Rectal smooth muscle tissue (tissue), 1 donor: Measurements from ENCODE around the gene LRRN2.

Experiments
- H3K27ac ChIP-seq: one replicate; pipeline ENCODE4 v1.7.0; 2013; ENCODE audit warnings: low read depth, low read length, inconsistent platforms
- H3K27me3 ChIP-seq: one replicate; pipeline ENCODE4 v1.7.0; 2013; ENCODE audit warnings: low read length; ENCODE audit not compliant: control insufficient read depth, insufficient read depth
- H3K36me3 ChIP-seq: one replicate; pipeline ENCODE4 v1.7.0; 2013; ENCODE audit warnings: low read length; ENCODE audit not compliant: control insufficient read depth, insufficient read depth
- H3K4me1 ChIP-seq: one replicate; pipeline ENCODE4 v1.7.0; 2013; ENCODE audit warnings: low read length; ENCODE audit not compliant: control insufficient read depth, insufficient read depth
- H3K4me3 ChIP-seq: one replicate; pipeline ENCODE4 v1.7.0; 2013; ENCODE audit warnings: low read length
- H3K9ac ChIP-seq: one replicate; pipeline ENCODE4 v1.7.0; 2013; ENCODE audit warnings: low read length

Gene LRRN2

GRCh38 chr1:204680051-204680450 lies 5.5 kb downstream of the LRRN2 start:
- H3K4me3 ChIP-seq = no peak overlapping the region
- no peak overlapping the region for H3K9ac ChIP-seq
- H3K27ac ChIP-seq = no peak overlapping the region
- peaks cover 2% of the 10 kb centered on the region for H3K27me3 ChIP-seq
- H3K36me3 ChIP-seq = no peaks in the 10 kb centered on the region
- peaks cover 6% of the 10 kb centered on the region for H3K4me1 ChIP-seq

GRCh38 chr1:204678721-204679475 lies 6.6 kb downstream of the LRRN2 start:
- H3K4me3 ChIP-seq = no peak overlapping the region
- no peak overlapping the region for H3K27ac ChIP-seq
- H3K4me1 ChIP-seq = peaks cover 3% of the 10 kb centered on the region
- H3K9ac ChIP-seq = no peak overlapping the region
- H3K36me3 ChIP-seq = no peaks in the 10 kb centered on the region
- peaks cover 2% of the 10 kb centered on the region for H3K27me3 ChIP-seq

- H3K4me1 ChIP-seq = no peaks in the 10 kb centered on the region
- H3K4me3 ChIP-seq = no peak overlapping the region
- no peak overlapping the region for H3K27ac ChIP-seq
- peaks cover 2% of the 10 kb centered on the region for H3K27me3 ChIP-seq
- no peak overlapping the region for H3K9ac ChIP-seq
- H3K36me3 ChIP-seq = no peaks in the 10 kb centered on the region
Observed at GRCh38 chr1:204677864-204678263, 7.7 kb downstream of the LRRN2 start.

GRCh38 chr1:204676043-204676442 lies 9.5 kb downstream of the LRRN2 start:
- Histone ChIP-seq H3K9ac (no peak overlapping the region), H3K36me3 (no peaks in the 10 kb centered on the region), H3K4me3 (no peak overlapping the region), H3K27me3 (peaks cover 2% of the 10 kb centered on the region), H3K27ac (no peak overlapping the region), H3K4me1 (no peaks in the 10 kb centered on the region)

- Histone ChIP-seq H3K27me3 (peaks cover 2% of the 10 kb centered on the region), H3K36me3 (no peaks in the 10 kb centered on the region), H3K27ac (no peak overlapping the region), H3K4me3 (no peak overlapping the region), H3K4me1 (peaks cover 9% of the 10 kb centered on the region), H3K9ac (no peak overlapping the region)
Observed at GRCh38 chr1:204673909-204674649, 11.5 kb downstream of the LRRN2 start.

- no peak overlapping the region for H3K9ac ChIP-seq
- H3K27me3 ChIP-seq = peaks cover 2% of the 10 kb centered on the region
- H3K36me3 ChIP-seq = no peaks in the 10 kb centered on the region
- no peak overlapping the region for H3K4me3 ChIP-seq
- peaks cover 9% of the 10 kb centered on the region for H3K4me1 ChIP-seq
- no peak overlapping the region for H3K27ac ChIP-seq
Observed at GRCh38 chr1:204673209-204673608, 12.3 kb downstream of the LRRN2 start.

- Histone ChIP-seq H3K4me1 (peaks cover 9% of the 10 kb centered on the region), H3K9ac (no peak overlapping the region), H3K27me3 (peaks cover 2% of the 10 kb centered on the region), H3K36me3 (no peaks in the 10 kb centered on the region), H3K4me3 (no peak overlapping the region), H3K27ac (no peak overlapping the region)
Observed at GRCh38 chr1:204672482-204673121, 12.9 kb downstream of the LRRN2 start.

GRCh38 chr1:204672069-204672468 lies 13.5 kb downstream of the LRRN2 start:
- no peak overlapping the region for H3K27ac ChIP-seq
- H3K4me1 ChIP-seq = peaks cover 9% of the 10 kb centered on the region
- H3K9ac ChIP-seq = no peak overlapping the region
- peaks cover under 1% of the 10 kb centered on the region for H3K27me3 ChIP-seq
- H3K36me3 ChIP-seq = no peaks in the 10 kb centered on the region
- H3K4me3 ChIP-seq = no peak overlapping the region

GRCh38 chr1:204670152-204670927 lies 15.2 kb downstream of the LRRN2 start:
- peaks cover 9% of the 10 kb centered on the region for H3K4me1 ChIP-seq
- H3K4me3 ChIP-seq = no peak overlapping the region
- H3K36me3 ChIP-seq = no peaks in the 10 kb centered on the region
- no peaks in the 10 kb centered on the region for H3K27me3 ChIP-seq
- no peak overlapping the region for H3K9ac ChIP-seq
- peak overlapping the region; percentile 26 for H3K27ac ChIP-seq

GRCh38 chr1:204669579-204669978 lies 16.0 kb downstream of the LRRN2 start:
- Histone ChIP-seq H3K9ac (no peak overlapping the region), H3K27me3 (no peaks in the 10 kb centered on the region), H3K27ac (no peak overlapping the region), H3K4me1 (peaks cover 9% of the 10 kb centered on the region), H3K36me3 (no peaks in the 10 kb centered on the region), H3K4me3 (no peak overlapping the region)

- H3K9ac ChIP-seq = no peak overlapping the region
- H3K4me3 ChIP-seq = no peak overlapping the region
- no peaks in the 10 kb centered on the region for H3K27me3 ChIP-seq
- no peaks in the 10 kb centered on the region for H3K36me3 ChIP-seq
- no peaks in the 10 kb centered on the region for H3K4me1 ChIP-seq
- no peak overlapping the region for H3K27ac ChIP-seq
Observed at GRCh38 chr1:204664384-204664651, 21.2 kb downstream of the LRRN2 start.

GRCh38 chr1:204663644-204664383 lies 21.7 kb downstream of the LRRN2 start:
- H3K4me1 ChIP-seq = no peaks in the 10 kb centered on the region
- no peak overlapping the region for H3K9ac ChIP-seq
- H3K36me3 ChIP-seq = no peaks in the 10 kb centered on the region
- H3K27ac ChIP-seq = no peak overlapping the region
- no peaks in the 10 kb centered on the region for H3K27me3 ChIP-seq
- H3K4me3 ChIP-seq = no peak overlapping the region
